HEK293 (cell line): ENCODE data around the gene FOXE3.

Experiments
- EGR2 ChIP-seq: fragments of 450-650 bp; formaldehyde crosslinking; IDR thresholded peaks from 2 replicates; pipeline ENCODE4 v1.5.1; 2016; ENCODE audit warnings: low read depth, missing biosample characterization, missing genetic modification characterization
- FEZF1 ChIP-seq: fragments of 450-650 bp; formaldehyde crosslinking; IDR thresholded peaks from 2 replicates; pipeline ENCODE4 v1.5.1; 2016; ENCODE audit warnings: missing biosample characterization, missing genetic modification characterization
- MZF1 ChIP-seq: fragments of 450-650 bp; formaldehyde crosslinking; IDR thresholded peaks from 2 replicates; pipeline ENCODE4 v1.5.1; 2017; ENCODE audit warnings: missing biosample characterization, missing genetic modification characterization, borderline replicate concordance
- TCF7L2 ChIP-seq: IDR thresholded peaks from 2 replicates; pipeline ENCODE4 v1.6.1; 2011; ENCODE audit warnings: low read depth, mild to moderate bottlenecking, inconsistent platforms, low read length, moderate library complexity, borderline replicate concordance
- YY1 ChIP-seq: fragments of 450-650 bp; formaldehyde crosslinking; IDR thresholded peaks from 2 replicates; pipeline ENCODE4 v1.5.1; 2018; ENCODE audit warnings: missing biosample characterization, missing genetic modification characterization
- YY2 ChIP-seq: fragments of 450-650 bp; formaldehyde crosslinking; IDR thresholded peaks from 2 replicates; pipeline ENCODE4 v1.5.1; 2016; ENCODE audit warnings: missing biosample characterization, missing genetic modification characterization
- ZNF114 ChIP-seq: fragments of 450-650 bp; formaldehyde crosslinking; IDR thresholded peaks from 2 replicates; pipeline ENCODE4 v1.5.0; 2017; ENCODE audit warnings: missing biosample characterization, missing genetic modification characterization
- ZNF2 ChIP-seq: fragments of 450-650 bp; formaldehyde crosslinking; IDR thresholded peaks from 2 replicates; pipeline ENCODE4 v1.5.1; 2016; ENCODE audit warnings: missing biosample characterization, missing genetic modification characterization
- ZNF354C ChIP-seq: fragments of 450-650 bp; formaldehyde crosslinking; IDR thresholded peaks from 2 replicates; pipeline ENCODE4 v1.5.1; 2016; ENCODE audit warnings: missing biosample characterization, missing genetic modification characterization, low read depth, borderline replicate concordance
- ZNF391 ChIP-seq: fragments of 450-650 bp; formaldehyde crosslinking; IDR thresholded peaks from 2 replicates; pipeline ENCODE4 v1.5.1; 2016; ENCODE audit warnings: low read depth, missing biosample characterization, missing genetic modification characterization, borderline replicate concordance
- ZNF571 ChIP-seq: fragments of 450-650 bp; formaldehyde crosslinking; IDR thresholded peaks from 2 replicates; pipeline ENCODE4 v1.5.0; 2017; ENCODE audit warnings: missing biosample characterization, missing genetic modification characterization
- ZNF623 ChIP-seq: fragments of 450-650 bp; formaldehyde crosslinking; IDR thresholded peaks from 2 replicates; pipeline ENCODE4 v1.5.1; 2016; ENCODE audit warnings: missing biosample characterization, missing genetic modification characterization
- TF ChIP-seq, protein P1 (sequence below): fragments of 450-650 bp; formaldehyde crosslinking; IDR thresholded peaks from 2 replicates; pipeline ENCODE4 v1.5.1; 2016; ENCODE audit warnings: missing biosample characterization, missing genetic modification characterization, borderline replicate concordance
- TF ChIP-seq, protein P2 (sequence below): fragments of 450-650 bp; formaldehyde crosslinking; IDR thresholded peaks from 2 replicates; pipeline ENCODE4 v1.5.1; 2016; ENCODE audit warnings: missing biosample characterization, missing genetic modification characterization, low read depth
- TF ChIP-seq, protein P3 (sequence below): sonication (generic); formaldehyde crosslinking; IDR thresholded peaks from 2 replicates; pipeline ENCODE4 v1.8.1; 2022; ENCODE audit warnings: mild to moderate bottlenecking, moderate library complexity, missing genetic modification reagents
- TF ChIP-seq, protein P4 (sequence below): fragments of 450-650 bp; formaldehyde crosslinking; IDR thresholded peaks from 2 replicates; pipeline ENCODE4 v1.5.1; 2016; ENCODE audit warnings: missing biosample characterization, missing genetic modification characterization
- TF ChIP-seq, protein P5 (sequence below): fragments of 450-650 bp; formaldehyde crosslinking; IDR thresholded peaks from 2 replicates; pipeline ENCODE4 v1.5.1; 2016; ENCODE audit warnings: missing biosample characterization, missing genetic modification characterization
- TF ChIP-seq, protein P6 (sequence below): fragments of 450-650 bp; formaldehyde crosslinking; IDR thresholded peaks from 2 replicates; pipeline ENCODE4 v1.5.1; 2016; ENCODE audit warnings: missing biosample characterization, missing genetic modification characterization

Gene FOXE3

DNA sequence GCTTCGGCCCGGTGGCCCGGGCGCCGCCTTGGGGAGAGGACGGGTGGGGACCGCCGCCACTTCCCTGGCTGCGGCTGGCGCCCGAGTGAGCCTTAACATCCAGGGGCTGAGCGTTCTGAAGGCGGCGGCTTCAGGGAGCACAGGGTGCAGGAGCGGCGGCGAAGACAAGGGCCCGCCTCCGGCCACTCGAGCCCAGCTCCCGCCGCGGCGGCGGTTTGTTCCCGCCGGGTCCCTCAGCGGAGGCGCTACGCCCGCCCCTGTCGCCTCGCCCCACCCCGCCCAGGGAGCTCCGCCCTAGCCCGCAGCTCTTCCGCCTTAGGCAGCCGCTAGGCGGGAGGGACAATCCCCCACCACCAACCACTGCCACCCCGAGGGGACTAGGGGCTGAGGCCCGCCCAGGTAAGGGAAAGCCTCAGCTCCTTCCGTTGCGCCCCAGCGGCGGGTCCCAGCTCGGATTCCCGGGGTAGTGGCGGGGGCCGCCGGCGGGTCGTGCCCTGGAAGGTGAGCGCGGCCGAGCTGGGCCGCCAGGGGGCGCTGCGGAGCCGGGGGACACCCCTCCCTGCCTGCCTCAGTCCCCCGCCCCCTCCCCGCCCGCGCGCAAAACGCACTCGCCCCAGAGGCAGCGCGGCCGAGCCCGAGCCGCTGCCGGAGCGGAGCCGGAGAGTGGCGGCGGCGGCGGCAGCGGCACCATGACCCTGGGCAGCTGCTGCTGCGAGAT is 21.5 kb downstream of the FOXE3 start, which contains the start of gene FOXD2 (continued):
- peak; percentile 72; the same call in 1 of the 2 replicates for TF ChIP-seq MZF1 (tag by site-specific recombination)
- TF ChIP-seq, protein P1, sequence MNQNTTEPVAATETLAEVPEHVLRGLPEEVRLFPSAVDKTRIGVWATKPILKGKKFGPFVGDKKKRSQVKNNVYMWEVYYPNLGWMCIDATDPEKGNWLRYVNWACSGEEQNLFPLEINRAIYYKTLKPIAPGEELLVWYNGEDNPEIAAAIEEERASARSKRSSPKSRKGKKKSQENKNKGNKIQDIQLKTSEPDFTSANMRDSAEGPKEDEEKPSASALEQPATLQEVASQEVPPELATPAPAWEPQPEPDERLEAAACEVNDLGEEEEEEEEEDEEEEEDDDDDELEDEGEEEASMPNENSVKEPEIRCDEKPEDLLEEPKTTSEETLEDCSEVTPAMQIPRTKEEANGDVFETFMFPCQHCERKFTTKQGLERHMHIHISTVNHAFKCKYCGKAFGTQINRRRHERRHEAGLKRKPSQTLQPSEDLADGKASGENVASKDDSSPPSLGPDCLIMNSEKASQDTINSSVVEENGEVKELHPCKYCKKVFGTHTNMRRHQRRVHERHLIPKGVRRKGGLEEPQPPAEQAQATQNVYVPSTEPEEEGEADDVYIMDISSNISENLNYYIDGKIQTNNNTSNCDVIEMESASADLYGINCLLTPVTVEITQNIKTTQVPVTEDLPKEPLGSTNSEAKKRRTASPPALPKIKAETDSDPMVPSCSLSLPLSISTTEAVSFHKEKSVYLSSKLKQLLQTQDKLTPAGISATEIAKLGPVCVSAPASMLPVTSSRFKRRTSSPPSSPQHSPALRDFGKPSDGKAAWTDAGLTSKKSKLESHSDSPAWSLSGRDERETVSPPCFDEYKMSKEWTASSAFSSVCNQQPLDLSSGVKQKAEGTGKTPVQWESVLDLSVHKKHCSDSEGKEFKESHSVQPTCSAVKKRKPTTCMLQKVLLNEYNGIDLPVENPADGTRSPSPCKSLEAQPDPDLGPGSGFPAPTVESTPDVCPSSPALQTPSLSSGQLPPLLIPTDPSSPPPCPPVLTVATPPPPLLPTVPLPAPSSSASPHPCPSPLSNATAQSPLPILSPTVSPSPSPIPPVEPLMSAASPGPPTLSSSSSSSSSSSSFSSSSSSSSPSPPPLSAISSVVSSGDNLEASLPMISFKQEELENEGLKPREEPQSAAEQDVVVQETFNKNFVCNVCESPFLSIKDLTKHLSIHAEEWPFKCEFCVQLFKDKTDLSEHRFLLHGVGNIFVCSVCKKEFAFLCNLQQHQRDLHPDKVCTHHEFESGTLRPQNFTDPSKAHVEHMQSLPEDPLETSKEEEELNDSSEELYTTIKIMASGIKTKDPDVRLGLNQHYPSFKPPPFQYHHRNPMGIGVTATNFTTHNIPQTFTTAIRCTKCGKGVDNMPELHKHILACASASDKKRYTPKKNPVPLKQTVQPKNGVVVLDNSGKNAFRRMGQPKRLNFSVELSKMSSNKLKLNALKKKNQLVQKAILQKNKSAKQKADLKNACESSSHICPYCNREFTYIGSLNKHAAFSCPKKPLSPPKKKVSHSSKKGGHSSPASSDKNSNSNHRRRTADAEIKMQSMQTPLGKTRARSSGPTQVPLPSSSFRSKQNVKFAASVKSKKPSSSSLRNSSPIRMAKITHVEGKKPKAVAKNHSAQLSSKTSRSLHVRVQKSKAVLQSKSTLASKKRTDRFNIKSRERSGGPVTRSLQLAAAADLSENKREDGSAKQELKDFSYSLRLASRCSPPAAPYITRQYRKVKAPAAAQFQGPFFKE, result no peak
- TF ChIP-seq, protein P2, sequence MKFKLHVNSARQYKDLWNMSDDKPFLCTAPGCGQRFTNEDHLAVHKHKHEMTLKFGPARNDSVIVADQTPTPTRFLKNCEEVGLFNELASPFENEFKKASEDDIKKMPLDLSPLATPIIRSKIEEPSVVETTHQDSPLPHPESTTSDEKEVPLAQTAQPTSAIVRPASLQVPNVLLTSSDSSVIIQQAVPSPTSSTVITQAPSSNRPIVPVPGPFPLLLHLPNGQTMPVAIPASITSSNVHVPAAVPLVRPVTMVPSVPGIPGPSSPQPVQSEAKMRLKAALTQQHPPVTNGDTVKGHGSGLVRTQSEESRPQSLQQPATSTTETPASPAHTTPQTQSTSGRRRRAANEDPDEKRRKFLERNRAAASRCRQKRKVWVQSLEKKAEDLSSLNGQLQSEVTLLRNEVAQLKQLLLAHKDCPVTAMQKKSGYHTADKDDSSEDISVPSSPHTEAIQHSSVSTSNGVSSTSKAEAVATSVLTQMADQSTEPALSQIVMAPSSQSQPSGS (tag by site-specific recombination), result no peak
- no peak for TF ChIP-seq ZNF623 (tag by site-specific recombination)
- TF ChIP-seq ZNF391 (tag by site-specific recombination), result peak; percentile 64; the same call in 1 of the 2 replicates
- no peak for TF ChIP-seq ZNF2 (tag by site-specific recombination)
- TF ChIP-seq, protein P3, sequence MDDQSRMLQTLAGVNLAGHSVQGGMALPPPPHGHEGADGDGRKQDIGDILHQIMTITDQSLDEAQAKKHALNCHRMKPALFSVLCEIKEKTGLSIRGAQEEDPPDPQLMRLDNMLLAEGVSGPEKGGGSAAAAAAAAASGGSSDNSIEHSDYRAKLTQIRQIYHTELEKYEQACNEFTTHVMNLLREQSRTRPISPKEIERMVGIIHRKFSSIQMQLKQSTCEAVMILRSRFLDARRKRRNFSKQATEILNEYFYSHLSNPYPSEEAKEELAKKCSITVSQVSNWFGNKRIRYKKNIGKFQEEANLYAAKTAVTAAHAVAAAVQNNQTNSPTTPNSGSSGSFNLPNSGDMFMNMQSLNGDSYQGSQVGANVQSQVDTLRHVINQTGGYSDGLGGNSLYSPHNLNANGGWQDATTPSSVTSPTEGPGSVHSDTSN (CRISPR knock-in tag), result 0 out of 2 replicates have a peak, but pooled peaks have one; percentile 11
- no peak for TF ChIP-seq YY2 (tag by site-specific recombination)
- TF ChIP-seq ZNF354C (tag by site-specific recombination), result no peak
- no peak for TF ChIP-seq ZNF571 (tag by site-specific recombination)
- TF ChIP-seq YY1 (tag by site-specific recombination), result no peak
- peak; percentile 47 for TF ChIP-seq EGR2
- TF ChIP-seq, protein P4, sequence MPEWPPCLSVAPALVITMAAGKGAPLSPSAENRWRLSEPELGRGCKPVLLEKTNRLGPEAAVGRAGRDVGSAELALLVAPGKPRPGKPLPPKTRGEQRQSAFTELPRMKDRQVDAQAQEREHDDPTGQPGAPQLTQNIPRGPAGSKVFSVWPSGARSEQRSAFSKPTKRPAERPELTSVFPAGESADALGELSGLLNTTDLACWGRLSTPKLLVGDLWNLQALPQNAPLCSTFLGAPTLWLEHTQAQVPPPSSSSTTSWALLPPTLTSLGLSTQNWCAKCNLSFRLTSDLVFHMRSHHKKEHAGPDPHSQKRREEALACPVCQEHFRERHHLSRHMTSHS (tag by site-specific recombination), result no peak
- TF ChIP-seq, protein P5, sequence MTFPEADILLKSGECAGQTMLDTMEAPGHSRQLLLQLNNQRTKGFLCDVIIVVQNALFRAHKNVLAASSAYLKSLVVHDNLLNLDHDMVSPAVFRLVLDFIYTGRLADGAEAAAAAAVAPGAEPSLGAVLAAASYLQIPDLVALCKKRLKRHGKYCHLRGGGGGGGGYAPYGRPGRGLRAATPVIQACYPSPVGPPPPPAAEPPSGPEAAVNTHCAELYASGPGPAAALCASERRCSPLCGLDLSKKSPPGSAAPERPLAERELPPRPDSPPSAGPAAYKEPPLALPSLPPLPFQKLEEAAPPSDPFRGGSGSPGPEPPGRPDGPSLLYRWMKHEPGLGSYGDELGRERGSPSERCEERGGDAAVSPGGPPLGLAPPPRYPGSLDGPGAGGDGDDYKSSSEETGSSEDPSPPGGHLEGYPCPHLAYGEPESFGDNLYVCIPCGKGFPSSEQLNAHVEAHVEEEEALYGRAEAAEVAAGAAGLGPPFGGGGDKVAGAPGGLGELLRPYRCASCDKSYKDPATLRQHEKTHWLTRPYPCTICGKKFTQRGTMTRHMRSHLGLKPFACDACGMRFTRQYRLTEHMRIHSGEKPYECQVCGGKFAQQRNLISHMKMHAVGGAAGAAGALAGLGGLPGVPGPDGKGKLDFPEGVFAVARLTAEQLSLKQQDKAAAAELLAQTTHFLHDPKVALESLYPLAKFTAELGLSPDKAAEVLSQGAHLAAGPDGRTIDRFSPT, result peak; percentile 78; the same call in 1 of the 2 replicates
- TF ChIP-seq ZNF114 (tag by site-specific recombination), result no peak
- TF ChIP-seq TCF7L2, result no peak
- TF ChIP-seq, protein P6, sequence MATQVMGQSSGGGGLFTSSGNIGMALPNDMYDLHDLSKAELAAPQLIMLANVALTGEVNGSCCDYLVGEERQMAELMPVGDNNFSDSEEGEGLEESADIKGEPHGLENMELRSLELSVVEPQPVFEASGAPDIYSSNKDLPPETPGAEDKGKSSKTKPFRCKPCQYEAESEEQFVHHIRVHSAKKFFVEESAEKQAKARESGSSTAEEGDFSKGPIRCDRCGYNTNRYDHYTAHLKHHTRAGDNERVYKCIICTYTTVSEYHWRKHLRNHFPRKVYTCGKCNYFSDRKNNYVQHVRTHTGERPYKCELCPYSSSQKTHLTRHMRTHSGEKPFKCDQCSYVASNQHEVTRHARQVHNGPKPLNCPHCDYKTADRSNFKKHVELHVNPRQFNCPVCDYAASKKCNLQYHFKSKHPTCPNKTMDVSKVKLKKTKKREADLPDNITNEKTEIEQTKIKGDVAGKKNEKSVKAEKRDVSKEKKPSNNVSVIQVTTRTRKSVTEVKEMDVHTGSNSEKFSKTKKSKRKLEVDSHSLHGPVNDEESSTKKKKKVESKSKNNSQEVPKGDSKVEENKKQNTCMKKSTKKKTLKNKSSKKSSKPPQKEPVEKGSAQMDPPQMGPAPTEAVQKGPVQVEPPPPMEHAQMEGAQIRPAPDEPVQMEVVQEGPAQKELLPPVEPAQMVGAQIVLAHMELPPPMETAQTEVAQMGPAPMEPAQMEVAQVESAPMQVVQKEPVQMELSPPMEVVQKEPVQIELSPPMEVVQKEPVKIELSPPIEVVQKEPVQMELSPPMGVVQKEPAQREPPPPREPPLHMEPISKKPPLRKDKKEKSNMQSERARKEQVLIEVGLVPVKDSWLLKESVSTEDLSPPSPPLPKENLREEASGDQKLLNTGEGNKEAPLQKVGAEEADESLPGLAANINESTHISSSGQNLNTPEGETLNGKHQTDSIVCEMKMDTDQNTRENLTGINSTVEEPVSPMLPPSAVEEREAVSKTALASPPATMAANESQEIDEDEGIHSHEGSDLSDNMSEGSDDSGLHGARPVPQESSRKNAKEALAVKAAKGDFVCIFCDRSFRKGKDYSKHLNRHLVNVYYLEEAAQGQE (tag by site-specific recombination), result no peak
- no peak for TF ChIP-seq FEZF1
